Endothelial cell (in vitro differentiated cells): Measurements from ENCODE around the gene IGF2R. TPM values are rescaled to one million over a fixed set of nuclear protein-coding genes. Genes with fewer than 3 reads are reported as not detected.

ENCODE experiments used
- DNase-seq: peaks from one replicate; pipeline ENCODE4 v3.0.0; 2021; ENCODE audit warnings: low spot score
- H3K27ac Mint-ChIP-seq: one replicate; pipeline ENCODE4 v1.8.0; 2021; ENCODE audit warnings: mixed read lengths, inconsistent platforms; ENCODE audit not compliant: unreplicated experiment
- H3K27me3 Mint-ChIP-seq: one replicate; pipeline ENCODE4 v1.8.0; 2021; ENCODE audit warnings: mild to moderate bottlenecking, moderate library complexity, mixed read lengths, inconsistent platforms; ENCODE audit not compliant: unreplicated experiment
- H3K36me3 Mint-ChIP-seq: one replicate; pipeline ENCODE4 v1.8.0; 2021; ENCODE audit warnings: mild to moderate bottlenecking, low read depth, mixed read lengths, inconsistent platforms; ENCODE audit not compliant: unreplicated experiment
- H3K4me1 Mint-ChIP-seq: one replicate; pipeline ENCODE4 v1.8.0; 2021; ENCODE audit warnings: mild to moderate bottlenecking, mixed read lengths, inconsistent platforms; ENCODE audit not compliant: unreplicated experiment
- H3K4me3 Mint-ChIP-seq: one replicate; pipeline ENCODE4 v1.8.0; 2021; ENCODE audit warnings: mild to moderate bottlenecking, mixed read lengths, inconsistent platforms; ENCODE audit not compliant: unreplicated experiment
- H3K9me3 Mint-ChIP-seq: one replicate; pipeline ENCODE4 v1.8.0; 2021; ENCODE audit warnings: mixed read lengths, inconsistent platforms; ENCODE audit not compliant: unreplicated experiment
- CTCF ChIP-seq: fragments of 200-600 bp; sonication (generic); IDR thresholded peaks from one replicate; pipeline ENCODE4 v1.5.0; 2021; ENCODE audit warnings: antibody characterized with exemption; ENCODE audit not compliant: unreplicated experiment
- total RNA-seq: library from RNA; stranded (reverse); fragmentation: NEBNext Ultra II Directional; extraction: Animal tissue kit (Norgen Biotek cat#: 25700); gene quantifications from one replicate; pipeline ENCODE4 v1.2.1, GENCODE V29; 2021; ENCODE audit not compliant: unreplicated experiment

IGF2R gene
- total RNA-seq, 1 donor from 2014 or later = 108 TPM

GRCh38 chr6:160013987-160014868 lies 45.3 kb downstream of the IGF2R start:
- Mint-ChIP-seq H3K27me3 (peaks cover 2% of the 10 kb centered on the region), H3K4me1 (no peaks in the 10 kb centered on the region), H3K4me3 (no peak overlapping the region), H3K9me3 (no peaks in the 10 kb centered on the region), H3K27ac (no peak overlapping the region), H3K36me3 (peaks cover 21% of the 10 kb centered on the region)
- DNase-seq = no peak
- TF ChIP-seq CTCF = no peak

- Mint-ChIP-seq H3K4me3 (no peak overlapping the region), H3K9me3 (no peaks in the 10 kb centered on the region), H3K27ac (no peak overlapping the region), H3K4me1 (no peaks in the 10 kb centered on the region), H3K36me3 (peaks cover 21% of the 10 kb centered on the region), H3K27me3 (peaks cover 2% of the 10 kb centered on the region)
- no peak for DNase-seq
- TF ChIP-seq CTCF = no peak
Measured at GRCh38 chr6:160014869-160015182, 45.9 kb downstream of the IGF2R start.

- DNase-seq = no peak
- Mint-ChIP-seq H3K27ac (no peak overlapping the region), H3K27me3 (peaks cover 2% of the 10 kb centered on the region), H3K9me3 (no peaks in the 10 kb centered on the region), H3K36me3 (peaks cover 20% of the 10 kb centered on the region), H3K4me1 (no peaks in the 10 kb centered on the region), H3K4me3 (no peak overlapping the region)
- no peak for TF ChIP-seq CTCF
Measured at GRCh38 chr6:160015778-160016684, 47.1 kb downstream of the IGF2R start.

- no peak for DNase-seq
- no peak overlapping the region for H3K27ac Mint-ChIP-seq
- TF ChIP-seq CTCF = no peak
- no peaks in the 10 kb centered on the region for H3K27me3 Mint-ChIP-seq
- no peaks in the 10 kb centered on the region for H3K4me1 Mint-ChIP-seq
- H3K36me3 Mint-ChIP-seq = no peaks in the 10 kb centered on the region
- no peak overlapping the region for H3K4me3 Mint-ChIP-seq
- H3K9me3 Mint-ChIP-seq = no peaks in the 10 kb centered on the region
Measured at GRCh38 chr6:160022101-160022500, 53.2 kb downstream of the IGF2R start.
